ENCODE data around the gene SYNJ1.
"Not testable (repeated sequence)": the region's sequence is repeated elsewhere in the genome, so short reads cannot be mapped to it uniquely, and the experiment has no call there.

Gene SYNJ1

GRCh38 chr21:32739946-32740345, 12.1 kb upstream of the SYNJ1 start:
- no peak for DNase-seq
- intact Hi-C loops (cut with DNase I) = no loop called here

GRCh38 chr21:32736083-32736482, 8.3 kb upstream of the SYNJ1 start:
- intact Hi-C loops (cut with DNase I); DNase-seq: not testable (repeated sequence)

- no peak for DNase-seq
- intact Hi-C loops (cut with DNase I) = no loop called here
These were observed 7.7 kb upstream of the SYNJ1 start for GRCh38 chr21:32735524-32735923.

- intact Hi-C loops (cut with DNase I) = no loop called here
- DNase-seq = no peak
These were observed 6.3 kb upstream of the SYNJ1 start for GRCh38 chr21:32733990-32734613.

GRCh38 chr21:32733356-32733755, 5.5 kb upstream of the SYNJ1 start:
- no peak for DNase-seq
- intact Hi-C loops (cut with DNase I) = no loop called here

- no peak for DNase-seq
- intact Hi-C loops (cut with DNase I) = no loop called here
These were observed 4.7 kb upstream of the SYNJ1 start for GRCh38 chr21:32732544-32732943.

GRCh38 chr21:32728848-32729247, 1.0 kb upstream of the SYNJ1 start:
- no peak for DNase-seq
- intact Hi-C loops (cut with DNase I) = loop anchor here (5.0 kb wide), 1 partner anchor 117 kb away; the partner anchor contains the start of gene CFAP298

- DNase-seq = peak in 2 of 42 donors; percentile 48 to 50
These were observed 635 bp upstream of the SYNJ1 start for GRCh38 chr21:32728456-32728839.

GRCh38 chr21:32726839-32727686, 750 bp downstream of the SYNJ1 start:
- DNase-seq = peak in 41 of 42 donors; percentile 27 to 82 (median 55)
- intact Hi-C loops (cut with DNase I) = loop anchor here (2.0 to 5.0 kb wide), 2 partner anchors 44 to 115 kb away; partner anchors contain the start of genes CFAP298 and PAXBP1

More at GRCh38 chr21:32728456-32728839, 635 bp upstream of the SYNJ1 start:
- intact Hi-C loops (cut with DNase I) = loop anchor here (5.0 kb wide), 1 partner anchor 116 kb away; the partner anchor contains the start of gene CFAP298

- intact Hi-C loops (cut with DNase I) = no loop called here
- DNase-seq = no peak
These were observed 8.7 kb downstream of the SYNJ1 start for GRCh38 chr21:32719085-32719484.

GRCh38 chr21:32717851-32718316, 9.9 kb downstream of the SYNJ1 start:
- no peak for DNase-seq
- intact Hi-C loops (cut with DNase I) = no loop called here

GRCh38 chr21:32716486-32716885, 11.3 kb downstream of the SYNJ1 start:
- intact Hi-C loops (cut with DNase I) = no loop called here

GRCh38 chr21:32713726-32714125, 14.1 kb downstream of the SYNJ1 start:
- DNase-seq = no peak
- intact Hi-C loops (cut with DNase I) = no loop called here

More at GRCh38 chr21:32716486-32716885, 11.3 kb downstream of the SYNJ1 start:
- DNase-seq = no peak

GRCh38 chr21:32712641-32713040, 15.2 kb downstream of the SYNJ1 start:
- intact Hi-C loops (cut with DNase I) = no loop called here
- DNase-seq = no peak

GRCh38 chr21:32712043-32712442, 15.8 kb downstream of the SYNJ1 start:
- intact Hi-C loops (cut with DNase I) = no loop called here
- DNase-seq = no peak

GRCh38 chr21:32710987-32711386, 16.8 kb downstream of the SYNJ1 start:
- no peak for DNase-seq
- intact Hi-C loops (cut with DNase I) = no loop called here

- DNase-seq = no peak
- intact Hi-C loops (cut with DNase I) = no loop called here
These were observed 17.6 kb downstream of the SYNJ1 start for GRCh38 chr21:32710069-32710784.

- intact Hi-C loops (cut with DNase I) = no loop called here
- no peak for DNase-seq
These were observed 19.7 kb downstream of the SYNJ1 start for GRCh38 chr21:32708069-32708468.

- DNase-seq = no peak
- intact Hi-C loops (cut with DNase I) = no loop called here
These were observed 21.9 kb downstream of the SYNJ1 start for GRCh38 chr21:32705901-32706300.

- DNase-seq = no peak
- intact Hi-C loops (cut with DNase I) = no loop called here
These were observed 22.7 kb downstream of the SYNJ1 start for GRCh38 chr21:32705139-32705538.
